Choroid plexus epithelial cell (primary cell): ENCODE data around the gene KIF6.

Experiments
- DNase-seq: peaks from one replicate; pipeline ENCODE4 v3.0.0-alpha.2; 2010; ENCODE audit warnings: low read depth
- H3K4me3 ChIP-seq: 2 replicates; pipeline ENCODE4 v1.5.1; 2011; ENCODE audit warnings: low read depth, mild to moderate bottlenecking, control low read depth, low read length, moderate library complexity
- CTCF ChIP-seq: conservative IDR thresholded peaks from 2 replicates; pipeline ENCODE4 v1.5.1; 2011; ENCODE audit warnings: low read depth, mild to moderate bottlenecking, control low read depth, inconsistent platforms, low read length, moderate library complexity

KIF6 gene

DNA sequence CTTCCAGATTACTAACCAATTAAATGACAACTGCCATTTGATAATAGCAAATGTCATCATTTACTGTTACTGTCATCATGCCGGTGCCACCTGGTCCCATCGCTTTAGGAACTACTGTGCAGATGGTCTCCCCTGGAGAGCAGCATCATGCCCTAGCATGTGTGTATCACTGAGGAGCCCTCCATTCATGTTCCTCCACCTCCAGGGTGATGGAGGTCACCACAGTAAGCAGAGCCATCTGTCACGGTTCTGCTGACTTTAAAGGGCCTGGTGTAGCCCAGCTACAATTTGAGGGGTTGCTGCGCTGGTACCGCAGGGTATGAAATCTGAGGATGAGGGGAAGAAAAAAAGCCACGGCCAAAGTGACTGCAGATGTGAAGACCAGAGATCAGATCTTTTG, 283.9 kb downstream of the KIF6 start:
- TF ChIP-seq CTCF = no peak
- H3K4me3 ChIP-seq = no peak overlapping the region
- no peak for DNase-seq

GRCh38 chr6:39440039-39440426, 285.2 kb downstream of the KIF6 start:
- DNase-seq = peak; percentile 31
- no peak for TF ChIP-seq CTCF
- H3K4me3 ChIP-seq = no peak overlapping the region

- DNase-seq = no peak
- no peak overlapping the region for H3K4me3 ChIP-seq
- no peak for TF ChIP-seq CTCF
These were observed 285.7 kb downstream of the KIF6 start for GRCh38 chr6:39439342-39440038.

- no peak for TF ChIP-seq CTCF
- DNase-seq = no peak
- no peak overlapping the region for H3K4me3 ChIP-seq
These were observed 291.6 kb downstream of the KIF6 start for GRCh38 chr6:39433630-39434029.

DNA sequence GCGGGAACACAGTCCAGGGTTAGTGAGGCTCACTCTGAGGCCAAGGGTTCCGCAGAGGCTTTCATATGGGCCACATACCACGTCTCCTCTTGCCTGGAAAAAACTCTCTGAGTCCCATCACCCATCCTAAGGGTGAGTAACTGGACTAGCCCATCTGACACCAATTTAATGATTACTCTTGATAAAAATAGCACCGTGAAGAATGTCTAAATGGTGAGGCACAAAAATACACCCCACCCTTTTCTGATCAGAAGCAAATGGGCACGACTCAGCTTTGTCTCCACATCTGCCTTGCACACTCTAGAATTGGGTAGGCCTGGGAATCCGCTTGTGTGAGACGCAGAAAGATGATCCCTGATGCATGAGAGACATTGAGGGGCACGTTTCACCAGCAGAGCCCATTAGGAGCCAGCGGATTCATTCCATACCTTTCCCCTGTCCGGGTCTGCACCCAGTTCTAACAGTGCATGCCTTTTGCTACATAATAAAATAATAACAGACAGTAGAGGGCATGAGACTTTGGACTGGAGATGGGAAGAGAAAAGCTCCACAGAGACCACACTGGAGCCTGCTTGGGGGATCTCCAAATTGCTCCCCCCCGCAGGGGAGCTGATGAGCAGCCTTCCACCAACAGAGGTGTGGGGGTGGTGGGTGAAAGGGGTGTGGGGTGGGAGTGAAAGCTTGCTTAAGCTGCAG, 292.7 kb downstream of the KIF6 start:
- no peak for DNase-seq

DNA sequence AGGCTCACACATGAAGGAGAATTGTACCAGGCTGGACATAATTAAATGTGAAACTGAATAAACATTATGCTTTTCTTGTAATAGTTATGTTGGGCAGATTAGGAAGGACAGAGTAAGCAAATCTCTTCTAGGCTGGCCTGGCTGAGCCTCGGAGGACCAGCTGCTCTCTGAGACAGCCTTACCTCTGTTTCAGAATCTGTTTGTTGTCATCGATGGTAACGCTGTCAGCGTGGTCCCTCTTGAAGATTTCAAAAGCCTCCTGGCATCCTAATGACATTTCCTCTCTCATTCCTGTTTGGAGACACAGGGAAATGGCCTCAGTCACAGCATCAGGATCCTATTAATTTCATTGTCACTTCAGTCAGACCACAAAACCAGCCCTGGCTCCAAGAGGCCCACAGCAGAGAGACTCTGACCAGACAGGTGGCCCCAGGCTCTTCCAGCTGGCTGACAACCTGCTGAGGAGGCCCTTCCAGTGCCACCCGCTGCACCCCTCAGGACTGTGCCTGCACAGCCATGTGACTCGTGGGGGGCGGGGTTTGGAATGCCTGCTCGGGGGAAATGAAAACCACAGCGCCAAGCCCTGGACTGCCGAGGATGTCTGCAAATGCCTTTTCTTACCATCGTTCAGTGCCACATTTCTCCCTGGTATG, 294.2 kb downstream of the KIF6 start:
- no peak for TF ChIP-seq CTCF
- peak; percentile 19 for DNase-seq
- H3K4me3 ChIP-seq = no peak overlapping the region

More for the DNA sequence above, 292.7 kb downstream of the KIF6 start:
- TF ChIP-seq CTCF = no peak
- H3K4me3 ChIP-seq = no peak overlapping the region

- no peak for DNase-seq
- H3K4me3 ChIP-seq = no peak overlapping the region
- TF ChIP-seq CTCF = no peak
These were observed 294.8 kb downstream of the KIF6 start for GRCh38 chr6:39430446-39430845.
